Measurements from ENCODE around the gene KLHL2.

KLHL2 gene

GRCh38 chr4:165330071-165330470 lies 122.7 kb downstream of the KLHL2 start:
- CTCF ChIA-PET: interaction anchor here (1.1 to 1.3 kb wide), 2 partner anchors 136 to 198 kb away, joined by 3 read pairs; no protein-coding TSS in a partner anchor
- no peak for DNase-seq (ENCODE audit: low read depth, low spot score)
- TF ChIP-seq CTCF (IDR thresholded peaks at IDR 0.05; ENCODE audit: insufficient read depth, low read length, missing control alignments): no peak
- POLR2A ChIA-PET: no interaction called here
- no peak overlapping the region for H3K4me3 ChIP-seq (ENCODE audit: low read depth, low read length)

GRCh38 chr4:165330666-165331065 lies 123.3 kb downstream of the KLHL2 start:
- TF ChIP-seq CTCF (IDR thresholded peaks at IDR 0.05; ENCODE audit: insufficient read depth, low read length, missing control alignments): no peak
- H3K4me3 ChIP-seq (ENCODE audit: low read depth, low read length): no peak overlapping the region
- CTCF ChIA-PET: interaction anchor here (1.3 kb wide), 1 partner anchor 136 kb away, joined by 3 read pairs; no protein-coding TSS in a partner anchor
- DNase-seq (ENCODE audit: low read depth, low spot score): no peak
- POLR2A ChIA-PET: interaction anchor here (1.3 kb wide), 1 partner anchor 14 kb away, joined by 4 read pairs; no protein-coding TSS in a partner anchor

GRCh38 chr4:165331359-165331758 lies 124.0 kb downstream of the KLHL2 start:
- no peak for DNase-seq (ENCODE audit: low read depth, low spot score)
- CTCF ChIA-PET: no interaction called here
- POLR2A ChIA-PET: interaction anchor here (1.3 kb wide), 1 partner anchor 13 kb away, joined by 4 read pairs; no protein-coding TSS in a partner anchor
- TF ChIP-seq CTCF (IDR thresholded peaks at IDR 0.05; ENCODE audit: insufficient read depth, low read length, missing control alignments): no peak
- H3K4me3 ChIP-seq (ENCODE audit: low read depth, low read length): no peak overlapping the region

- DNase-seq (ENCODE audit: low read depth, low spot score): no peak
- POLR2A ChIA-PET: interaction anchor here (1.3 kb wide), 1 partner anchor 13 kb away, joined by 4 read pairs; no protein-coding TSS in a partner anchor
- no peak overlapping the region for H3K4me3 ChIP-seq (ENCODE audit: low read depth, low read length)
- TF ChIP-seq CTCF (IDR thresholded peaks at IDR 0.05; ENCODE audit: insufficient read depth, low read length, missing control alignments): no peak
- CTCF ChIA-PET: no interaction called here
Observed at GRCh38 chr4:165331823-165332222, 124.5 kb downstream of the KLHL2 start.

- ChIA-PET CTCF (no interaction called here), POLR2A (no interaction called here)
- no peak for TF ChIP-seq CTCF (IDR thresholded peaks at IDR 0.05; ENCODE audit: insufficient read depth, low read length, missing control alignments)
- DNase-seq (ENCODE audit: low read depth, low spot score): no peak
- no peak overlapping the region for H3K4me3 ChIP-seq (ENCODE audit: low read depth, low read length)
Observed at GRCh38 chr4:165332502-165332901, 125.1 kb downstream of the KLHL2 start.

- CTCF ChIA-PET: no interaction called here
- no peak overlapping the region for H3K4me3 ChIP-seq (ENCODE audit: low read depth, low read length)
- POLR2A ChIA-PET: no interaction called here
- TF ChIP-seq CTCF (IDR thresholded peaks at IDR 0.05; ENCODE audit: insufficient read depth, low read length, missing control alignments): no peak
- no peak for DNase-seq (ENCODE audit: low read depth, low spot score)
Observed at GRCh38 chr4:165335163-165335703, 127.9 kb downstream of the KLHL2 start.

Measured in AG04449 (cell line).